Mesothelial cell of epicardium (in vitro differentiated cells): ENCODE results near the gene CCNB2. TPM values are rescaled to one million over a fixed set of nuclear protein-coding genes. Genes with fewer than 3 reads are reported as not detected.

Source experiments
- DNase-seq, 2 experiments: peaks; one replicate each; pipeline ENCODE4 v3.0.0; 2021; ENCODE audit warnings: low spot score in 2 of 2; ENCODE audit not compliant: unreplicated experiment in 2 of 2
- H3K27ac Mint-ChIP-seq: 2 replicates; pipeline ENCODE4 v1.8.0; 2021; ENCODE audit warnings: mixed read lengths
- H3K27me3 Mint-ChIP-seq: 2 replicates; pipeline ENCODE4 v1.8.0; 2021; ENCODE audit warnings: low read depth, mixed read lengths
- H3K36me3 Mint-ChIP-seq: 2 replicates; pipeline ENCODE4 v1.8.0; 2021; ENCODE audit warnings: mixed read lengths
- H3K4me1 Mint-ChIP-seq: 2 replicates; pipeline ENCODE4 v1.8.0; 2021; ENCODE audit warnings: mixed read lengths
- H3K4me3 Mint-ChIP-seq: 2 replicates; pipeline ENCODE4 v1.8.0; 2021; ENCODE audit warnings: mild to moderate bottlenecking, moderate library complexity, mixed read lengths
- H3K9me3 Mint-ChIP-seq: 2 replicates; pipeline ENCODE4 v1.8.0; 2021; ENCODE audit warnings: mixed read lengths
- CTCF ChIP-seq: fragments of 200-600 bp; sonication (generic); IDR thresholded peaks from one replicate; pipeline ENCODE4 v1.5.0; 2021; ENCODE audit warnings: antibody characterized with exemption; ENCODE audit not compliant: unreplicated experiment
- total RNA-seq: library from RNA; stranded (reverse); gene quantifications from 3 replicates; pipeline ENCODE4 v1.2.1, GENCODE V29; 2021

CCNB2 gene
- total RNA-seq, 1 donor from 2014 or later = 26.8 TPM

GRCh38 chr15:59105854-59106253, 908 bp downstream of the CCNB2 start:
- TF ChIP-seq CTCF = no peak
- no peak for DNase-seq
- Mint-ChIP-seq H3K9me3 (no peaks in the 10 kb centered on the region), H3K36me3 (peaks cover 24% of the 10 kb centered on the region), H3K27me3 (no peaks in the 10 kb centered on the region), H3K4me3 (peak overlapping the region; percentile 92), H3K4me1 (peaks cover 16% of the 10 kb centered on the region), H3K27ac (peak overlapping the region; percentile 95)

DNA sequence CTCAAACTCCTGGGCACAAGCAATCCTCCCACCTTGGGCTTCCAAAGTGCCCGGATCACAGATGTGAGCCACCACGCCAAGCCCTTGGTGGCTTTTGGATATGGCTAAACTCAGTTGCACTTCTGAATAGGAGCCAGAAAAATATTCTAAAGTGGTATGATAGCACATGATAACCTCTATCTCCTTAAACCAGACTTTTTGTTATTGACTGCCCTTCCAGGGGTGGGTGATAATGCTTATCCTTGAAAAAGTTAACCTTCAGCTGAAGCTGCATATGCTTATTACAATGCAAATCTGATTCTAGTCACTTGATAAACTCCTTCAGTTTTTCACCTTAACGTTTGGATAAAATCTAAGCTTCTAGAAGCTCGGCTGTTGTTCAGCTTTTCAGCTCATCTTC, 6.3 kb downstream of the CCNB2 start:
- peaks cover 2% of the 10 kb centered on the region for H3K4me1 Mint-ChIP-seq

DNA sequence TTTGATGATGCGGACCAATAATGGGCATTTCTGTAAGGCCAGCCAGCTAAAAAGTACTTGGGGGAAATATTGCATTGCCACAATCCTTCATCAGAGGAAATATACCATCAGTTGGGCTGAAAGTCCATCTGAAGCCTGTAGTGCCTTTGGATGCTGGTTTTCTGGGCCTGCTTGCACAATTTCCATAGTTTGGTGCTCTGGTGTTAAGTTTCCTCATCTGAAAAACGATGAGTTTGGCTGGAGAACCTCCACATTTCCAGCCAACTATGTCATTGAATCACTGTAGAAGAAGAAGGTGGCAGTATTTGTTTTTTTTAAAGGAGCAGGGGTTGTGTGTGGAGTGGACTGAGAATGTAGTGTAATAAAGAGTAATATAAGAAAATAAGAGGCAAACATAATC, 10.1 kb downstream of the CCNB2 start:
- no peak for TF ChIP-seq CTCF
- H3K27me3 Mint-ChIP-seq = no peaks in the 10 kb centered on the region
- H3K4me3 Mint-ChIP-seq = no peak overlapping the region
- H3K4me1 Mint-ChIP-seq = no peaks in the 10 kb centered on the region
- no peak for DNase-seq
- no peaks in the 10 kb centered on the region for H3K9me3 Mint-ChIP-seq
- no peak overlapping the region for H3K27ac Mint-ChIP-seq
- peaks cover 41% of the 10 kb centered on the region for H3K36me3 Mint-ChIP-seq

More for the DNA sequence above, 6.3 kb downstream of the CCNB2 start:
- TF ChIP-seq CTCF = no peak
- H3K36me3 Mint-ChIP-seq = peaks cover 46% of the 10 kb centered on the region
- H3K4me3 Mint-ChIP-seq = no peak overlapping the region
- H3K27ac Mint-ChIP-seq = no peak overlapping the region
- no peaks in the 10 kb centered on the region for H3K27me3 Mint-ChIP-seq
- H3K9me3 Mint-ChIP-seq = no peaks in the 10 kb centered on the region
- DNase-seq = no peak

GRCh38 chr15:59116141-59116540, 11.2 kb downstream of the CCNB2 start:
- DNase-seq = no peak
- Mint-ChIP-seq H3K4me3 (no peak overlapping the region), H3K27me3 (no peaks in the 10 kb centered on the region), H3K27ac (no peak overlapping the region), H3K36me3 (peaks cover 37% of the 10 kb centered on the region), H3K4me1 (no peaks in the 10 kb centered on the region), H3K9me3 (no peaks in the 10 kb centered on the region)
- no peak for TF ChIP-seq CTCF

- TF ChIP-seq CTCF = no peak
- H3K36me3 Mint-ChIP-seq = peaks cover 37% of the 10 kb centered on the region
- H3K27me3 Mint-ChIP-seq = no peaks in the 10 kb centered on the region
- no peak for DNase-seq
- H3K4me3 Mint-ChIP-seq = no peak overlapping the region
- H3K4me1 Mint-ChIP-seq = no peaks in the 10 kb centered on the region
- no peak overlapping the region for H3K27ac Mint-ChIP-seq
- H3K9me3 Mint-ChIP-seq = no peaks in the 10 kb centered on the region
These were observed 11.8 kb downstream of the CCNB2 start for GRCh38 chr15:59116771-59117170.

DNA sequence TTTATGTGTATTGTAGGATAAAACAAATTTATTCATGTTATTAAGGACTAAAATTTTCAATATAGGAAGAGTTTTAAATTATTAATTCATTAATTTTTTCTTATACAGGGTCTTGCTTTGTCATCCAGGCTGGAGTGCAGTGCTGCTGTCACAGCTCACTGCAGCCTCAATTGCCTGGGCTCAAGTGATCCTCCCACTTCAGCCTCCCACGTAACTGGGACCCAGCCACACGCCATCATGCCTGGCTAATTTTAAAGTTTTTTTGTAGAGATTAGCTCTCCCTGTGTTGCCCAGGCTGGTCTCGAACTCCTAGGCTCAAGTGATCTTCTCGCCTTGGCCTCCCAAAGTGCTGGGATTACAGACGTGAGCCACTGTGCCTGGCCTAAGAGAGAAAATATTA, 14.7 kb downstream of the CCNB2 start:
- no peak for DNase-seq
- Mint-ChIP-seq H3K4me1 (no peaks in the 10 kb centered on the region), H3K9me3 (no peaks in the 10 kb centered on the region), H3K4me3 (no peak overlapping the region), H3K27ac (no peak overlapping the region), H3K27me3 (no peaks in the 10 kb centered on the region), H3K36me3 (peaks cover 29% of the 10 kb centered on the region)
- TF ChIP-seq CTCF = no peak
